T-helper 2 cell treated with Interferon-gamma antibody and Interleukin-4, amounts not matched to agents 5 μg/mL and 100 μg/mL, for 36 hours (primary cell): ENCODE measurements around the gene DGCR8.

ENCODE experiments used
- DNase-seq: peaks from one replicate; pipeline ENCODE4 v3.0.0; 2021; ENCODE audit warnings: low spot score
- H3K27ac Mint-ChIP-seq: one replicate; pipeline ENCODE4 v1.8.0; 2021; ENCODE audit warnings: mild to moderate bottlenecking, mixed read lengths
- H3K27me3 Mint-ChIP-seq: one replicate; pipeline ENCODE4 v1.8.0; 2021; ENCODE audit warnings: low read depth, mixed read lengths
- H3K36me3 Mint-ChIP-seq: one replicate; pipeline ENCODE4 v1.8.0; 2021; ENCODE audit warnings: low read depth, mixed read lengths
- H3K4me1 Mint-ChIP-seq: one replicate; pipeline ENCODE4 v1.8.0; 2021; ENCODE audit warnings: low read depth, mixed read lengths
- H3K4me3 Mint-ChIP-seq: one replicate; pipeline ENCODE4 v1.8.0; 2022; ENCODE audit warnings: mild to moderate bottlenecking, moderate library complexity, mixed read lengths
- H3K9me3 Mint-ChIP-seq: one replicate; pipeline ENCODE4 v1.8.0; 2021; ENCODE audit warnings: mixed read lengths

DGCR8 gene

DNA sequence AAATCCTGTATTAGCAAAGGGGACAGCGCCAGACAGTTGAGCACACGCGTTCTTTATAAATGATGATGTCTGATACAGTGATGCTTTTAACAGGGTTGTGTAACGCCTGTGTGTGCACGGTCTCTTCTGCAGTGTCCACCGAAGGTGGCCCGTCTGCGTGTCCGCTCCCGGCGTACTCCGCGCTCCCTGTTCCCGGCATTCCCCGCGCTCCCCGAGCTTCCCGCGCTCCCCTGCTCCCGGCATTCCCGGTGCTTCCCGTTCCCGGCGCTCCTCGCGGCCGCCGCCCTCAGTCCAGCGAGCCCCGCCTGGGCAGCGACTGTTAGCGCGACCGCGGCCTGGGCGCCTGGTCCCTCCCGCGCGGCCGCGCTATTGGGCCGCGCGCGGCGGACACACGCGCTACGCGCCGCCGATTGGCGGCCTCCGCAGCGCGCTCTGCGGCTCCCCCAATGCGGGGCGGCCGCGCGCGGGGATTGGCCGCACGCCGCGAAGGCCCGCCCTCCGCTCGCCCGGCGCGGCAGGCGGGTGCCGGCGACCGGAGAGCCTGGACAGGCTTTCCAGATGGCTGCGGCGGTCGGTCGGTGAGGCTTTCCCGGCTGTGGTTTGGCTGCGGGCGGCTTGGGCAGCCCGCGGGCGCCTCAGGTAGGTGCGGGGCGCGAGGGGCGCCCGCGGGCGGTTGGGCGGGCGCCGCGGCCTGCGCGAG is at the start of gene DGCR8:
TSS of gene DGCR8 (plus strand) at position 497 of the 700 bp plus-strand sequence. CDS start 5,723 bp downstream, outside the sequence.
- H3K4me1 Mint-ChIP-seq, result peaks cover 25% of the 10 kb centered on the region
- peak within 1 kb of the TSS; percentile 89 for H3K4me3 Mint-ChIP-seq
- H3K36me3 Mint-ChIP-seq, result peaks cover 6% of the 10 kb centered on the region
- no peaks in the 10 kb centered on the region for H3K27me3 Mint-ChIP-seq
- H3K27ac Mint-ChIP-seq, result peak within 1 kb of the TSS; percentile 81
- DNase-seq, result peak; percentile 82
- no peaks in the 10 kb centered on the region for H3K9me3 Mint-ChIP-seq

DNA sequence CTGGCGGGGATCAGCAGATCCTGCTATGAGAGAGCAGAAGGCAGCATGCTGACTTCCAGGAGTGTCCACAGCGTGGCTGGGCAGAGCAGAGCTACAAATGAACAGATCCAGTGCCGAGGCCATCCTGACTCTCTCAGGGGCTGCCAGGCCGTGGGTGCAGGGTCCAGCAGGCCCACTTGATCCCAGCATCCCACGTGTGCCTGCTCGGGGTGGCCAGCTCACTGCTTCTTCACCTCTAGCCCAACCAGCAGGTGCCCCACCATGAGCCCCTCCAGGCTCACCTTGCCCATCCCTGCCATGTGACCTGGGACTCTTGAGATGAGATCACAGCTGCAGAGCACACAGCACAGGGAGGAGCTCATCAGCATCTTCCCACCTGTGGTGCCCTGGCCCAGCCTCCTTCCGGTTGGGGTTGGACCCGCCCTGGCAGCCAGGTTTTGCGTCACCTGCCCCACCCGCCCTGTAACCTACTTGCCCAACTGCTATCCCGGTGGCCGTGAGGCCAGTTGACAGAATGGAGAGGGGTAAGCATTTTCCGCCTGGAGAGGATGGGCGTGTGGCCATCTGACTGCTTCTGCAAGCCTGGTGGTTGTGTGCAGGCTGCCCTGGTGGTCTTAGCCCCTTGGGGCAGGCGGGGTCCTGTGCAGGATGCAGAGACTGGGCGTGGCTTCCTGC is 48.2 kb upstream of the DGCR8 start:
- no peak overlapping the region for H3K4me3 Mint-ChIP-seq
- peaks cover 8% of the 10 kb centered on the region for H3K36me3 Mint-ChIP-seq
- H3K27ac Mint-ChIP-seq, result no peak overlapping the region
- H3K27me3 Mint-ChIP-seq, result no peaks in the 10 kb centered on the region
- H3K4me1 Mint-ChIP-seq, result no peaks in the 10 kb centered on the region
- no peak for DNase-seq
- no peaks in the 10 kb centered on the region for H3K9me3 Mint-ChIP-seq

- no peak for DNase-seq
- Mint-ChIP-seq H3K9me3 (no peaks in the 10 kb centered on the region), H3K27ac (no peak overlapping the region), H3K4me3 (no peak overlapping the region), H3K36me3 (peaks cover 10% of the 10 kb centered on the region), H3K4me1 (no peaks in the 10 kb centered on the region), H3K27me3 (no peaks in the 10 kb centered on the region)
Observed at GRCh38 chr22:20032407-20032991, 47.5 kb upstream of the DGCR8 start.

GRCh38 chr22:20033045-20033706 is 46.9 kb upstream of the DGCR8 start:
- Mint-ChIP-seq H3K27ac (no peak overlapping the region), H3K4me3 (no peak overlapping the region), H3K36me3 (peaks cover 12% of the 10 kb centered on the region), H3K27me3 (no peaks in the 10 kb centered on the region), H3K4me1 (no peaks in the 10 kb centered on the region), H3K9me3 (no peaks in the 10 kb centered on the region)
- no peak for DNase-seq

- Mint-ChIP-seq H3K36me3 (peaks cover 16% of the 10 kb centered on the region), H3K9me3 (no peaks in the 10 kb centered on the region), H3K4me3 (no peak overlapping the region), H3K27ac (no peak overlapping the region), H3K27me3 (no peaks in the 10 kb centered on the region), H3K4me1 (no peaks in the 10 kb centered on the region)
- no peak for DNase-seq
Observed at GRCh38 chr22:20034143-20034542, 45.9 kb upstream of the DGCR8 start.

DNA sequence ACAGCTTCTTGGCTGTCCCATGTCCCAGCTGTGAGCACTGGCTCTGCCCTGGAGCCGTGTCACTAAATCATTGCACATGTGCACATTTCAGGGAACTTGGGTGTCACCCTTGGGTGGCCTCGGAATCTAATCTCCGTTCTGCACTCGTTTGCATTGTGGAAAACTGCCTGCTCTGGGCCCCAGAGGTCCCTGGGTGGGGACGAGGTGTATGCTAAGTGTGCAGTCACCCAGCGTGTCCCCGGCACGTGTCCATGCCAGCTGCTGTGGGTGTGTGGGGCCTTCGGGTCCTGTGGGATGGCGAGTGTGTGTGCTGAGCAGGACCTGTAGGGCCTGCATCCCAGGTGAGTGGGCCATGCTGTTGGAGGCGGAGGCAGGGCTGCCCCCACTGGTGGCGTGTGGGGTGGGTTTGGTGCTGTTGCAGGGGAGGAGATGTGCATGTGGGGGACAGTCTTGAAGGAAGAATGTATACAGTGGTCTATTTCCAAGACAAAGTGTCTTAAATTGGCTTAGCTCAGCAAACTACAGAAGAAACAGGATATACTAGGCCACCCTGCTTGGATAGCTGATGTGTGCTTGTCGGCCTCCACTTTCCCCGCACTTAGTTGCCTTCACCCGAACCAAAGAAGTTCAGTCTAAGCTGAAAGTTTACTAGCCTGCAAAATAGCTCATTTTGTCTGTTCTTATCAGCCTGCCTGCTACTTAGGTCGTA is 44.5 kb upstream of the DGCR8 start:
- H3K27ac Mint-ChIP-seq, result no peak overlapping the region
- H3K27me3 Mint-ChIP-seq, result no peaks in the 10 kb centered on the region
- no peak overlapping the region for H3K4me3 Mint-ChIP-seq
- H3K36me3 Mint-ChIP-seq, result peaks cover 20% of the 10 kb centered on the region
- no peak for DNase-seq
- H3K9me3 Mint-ChIP-seq, result no peaks in the 10 kb centered on the region
- no peaks in the 10 kb centered on the region for H3K4me1 Mint-ChIP-seq

- Mint-ChIP-seq H3K4me3 (no peak overlapping the region), H3K27ac (no peak overlapping the region), H3K27me3 (no peaks in the 10 kb centered on the region), H3K36me3 (peaks cover 20% of the 10 kb centered on the region), H3K9me3 (no peaks in the 10 kb centered on the region), H3K4me1 (no peaks in the 10 kb centered on the region)
- DNase-seq, result no peak
Observed at GRCh38 chr22:20036084-20036482, 44.0 kb upstream of the DGCR8 start.

- H3K36me3 Mint-ChIP-seq, result peaks cover 20% of the 10 kb centered on the region
- H3K27ac Mint-ChIP-seq, result no peak overlapping the region
- H3K4me3 Mint-ChIP-seq, result no peak overlapping the region
- no peak for DNase-seq
- H3K9me3 Mint-ChIP-seq, result no peaks in the 10 kb centered on the region
- no peaks in the 10 kb centered on the region for H3K27me3 Mint-ChIP-seq
- H3K4me1 Mint-ChIP-seq, result no peaks in the 10 kb centered on the region
Observed at GRCh38 chr22:20036535-20037392, 43.3 kb upstream of the DGCR8 start.

DNA sequence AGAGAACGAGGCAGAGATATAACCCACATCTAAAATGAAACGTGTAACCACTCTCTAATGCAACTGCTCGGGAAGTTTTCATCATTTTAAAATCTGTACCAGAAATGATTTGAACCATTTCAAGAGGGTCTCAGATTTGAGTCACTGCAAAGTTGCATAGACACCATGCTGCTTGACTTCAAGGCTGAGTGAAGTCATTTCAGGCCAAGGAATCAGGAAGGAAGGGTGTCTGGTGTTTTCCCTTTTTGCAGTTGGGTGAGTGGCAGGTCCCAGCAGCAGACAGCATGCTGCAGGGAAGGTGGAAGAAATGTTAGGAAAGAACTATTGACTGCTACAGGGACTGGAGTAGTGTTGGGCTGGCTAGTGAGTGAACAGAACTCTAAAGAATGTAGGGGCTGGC is 42.6 kb upstream of the DGCR8 start:
- no peaks in the 10 kb centered on the region for H3K9me3 Mint-ChIP-seq
- peaks cover 20% of the 10 kb centered on the region for H3K36me3 Mint-ChIP-seq
- H3K4me1 Mint-ChIP-seq, result no peaks in the 10 kb centered on the region
- no peaks in the 10 kb centered on the region for H3K27me3 Mint-ChIP-seq
- H3K27ac Mint-ChIP-seq, result no peak overlapping the region
- no peak for DNase-seq
- H3K4me3 Mint-ChIP-seq, result no peak overlapping the region

DNA sequence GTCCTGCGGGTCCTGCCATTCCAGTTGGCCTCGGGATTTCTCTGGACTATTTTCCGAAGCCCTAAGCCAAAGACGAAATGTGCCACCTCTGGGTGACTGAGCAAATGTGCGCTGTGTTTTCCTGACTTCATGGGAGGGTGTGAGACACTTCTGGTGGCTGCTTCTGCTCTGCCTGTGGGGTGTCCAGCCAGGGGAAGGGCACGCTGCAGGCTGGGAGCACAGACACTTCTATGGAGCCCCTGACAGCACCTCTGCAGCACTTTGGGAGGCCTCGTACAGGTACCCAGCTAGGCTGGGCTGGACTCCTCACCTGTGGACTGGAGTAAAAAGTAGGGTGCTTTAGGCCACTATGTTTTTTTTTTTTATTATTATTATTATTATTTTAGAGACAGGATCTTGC is 41.5 kb upstream of the DGCR8 start:
- Mint-ChIP-seq H3K4me1 (no peaks in the 10 kb centered on the region), H3K27me3 (no peaks in the 10 kb centered on the region), H3K36me3 (peaks cover 20% of the 10 kb centered on the region), H3K9me3 (no peaks in the 10 kb centered on the region), H3K27ac (no peak overlapping the region), H3K4me3 (no peak overlapping the region)
- no peak for DNase-seq

DNA sequence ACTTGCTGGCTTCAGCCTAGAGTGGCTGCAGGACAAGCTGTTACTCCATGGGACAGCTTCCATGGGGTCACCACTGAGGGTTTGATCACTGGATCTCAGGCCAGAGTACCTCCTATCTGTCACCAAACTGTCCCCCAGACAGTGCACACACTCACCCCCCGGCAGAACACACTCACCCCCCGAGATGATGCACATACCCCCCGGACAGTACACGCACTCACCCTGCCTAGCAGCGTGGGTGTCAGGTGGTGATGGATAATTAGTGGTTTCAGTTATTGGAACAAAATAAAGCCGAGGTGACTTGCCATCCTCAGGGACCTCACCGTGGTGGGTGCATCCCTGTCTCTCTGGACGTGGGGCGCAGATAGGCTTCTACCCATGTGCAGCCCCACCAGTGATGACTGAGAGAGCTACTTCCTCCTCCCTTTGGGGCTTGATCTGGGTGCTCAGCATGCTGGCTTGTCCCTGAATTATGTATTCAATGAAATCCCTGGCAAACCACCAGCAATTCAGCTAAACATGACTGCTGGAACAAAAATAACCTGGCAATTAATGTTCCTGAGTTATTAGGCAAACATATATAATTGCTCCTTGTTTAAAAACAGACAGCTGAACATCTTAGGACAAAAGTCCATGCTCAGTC is 40.2 kb upstream of the DGCR8 start:
- Mint-ChIP-seq H3K4me1 (no peaks in the 10 kb centered on the region), H3K9me3 (no peaks in the 10 kb centered on the region), H3K4me3 (no peak overlapping the region), H3K36me3 (peaks cover 21% of the 10 kb centered on the region), H3K27me3 (no peaks in the 10 kb centered on the region), H3K27ac (no peak overlapping the region)
- no peak for DNase-seq

DNA sequence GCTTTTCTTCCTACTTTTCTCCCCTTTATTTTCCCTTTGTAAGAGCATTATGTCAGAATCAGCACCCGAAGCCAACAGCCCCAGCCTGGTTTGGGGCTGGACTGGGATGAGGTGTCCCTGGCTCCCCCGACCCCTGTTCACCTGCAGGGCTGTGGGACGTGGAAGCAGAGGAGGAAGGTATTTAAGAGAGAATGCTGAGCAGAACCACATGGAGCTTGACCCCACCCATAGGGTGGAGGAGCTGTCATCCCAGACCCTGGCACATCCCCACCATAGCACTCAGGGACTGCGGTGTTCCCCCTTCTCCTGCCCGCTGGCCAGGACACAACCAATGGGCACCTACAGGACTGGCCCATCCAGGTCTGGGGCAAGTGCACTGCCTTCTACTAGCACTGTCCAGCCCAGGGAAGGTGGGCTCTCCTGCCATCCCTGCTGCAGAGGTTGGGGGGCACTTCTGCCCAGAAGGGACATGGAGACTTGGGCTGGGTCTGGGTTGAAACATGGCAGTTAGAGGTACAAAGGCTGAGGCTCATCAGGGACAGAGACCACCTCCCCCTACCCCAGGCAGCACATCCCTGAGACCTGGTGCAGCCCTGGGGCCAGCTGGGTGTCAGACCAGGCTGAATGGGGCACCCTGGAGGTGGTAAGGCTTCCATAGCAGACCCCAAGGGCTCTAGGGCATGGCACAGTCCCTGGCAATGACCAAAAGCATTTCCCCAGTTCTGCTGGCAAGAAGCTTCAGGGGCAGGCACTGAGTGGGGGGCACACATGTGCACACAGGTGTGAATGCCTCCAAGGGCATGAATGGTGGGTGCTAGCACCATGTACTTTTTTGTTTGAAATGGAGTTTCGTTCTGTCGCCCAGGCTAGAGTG is 39.5 kb upstream of the DGCR8 start:
- Mint-ChIP-seq H3K4me3 (no peak overlapping the region), H3K27me3 (no peaks in the 10 kb centered on the region), H3K9me3 (no peaks in the 10 kb centered on the region), H3K27ac (no peak overlapping the region), H3K36me3 (peaks cover 21% of the 10 kb centered on the region), H3K4me1 (no peaks in the 10 kb centered on the region)
- DNase-seq, result no peak
